GM18499 (cell line): ENCODE results near the gene CDCP1.
"Not testable (repeated sequence)": the region's sequence is repeated elsewhere in the genome, so short reads cannot be mapped to it uniquely, and the experiment has no call there.

ENCODE experiments used
- ATAC-seq: cut with Tn5 transposase; IDR thresholded peaks from one replicate; pipeline ENCODE4 v1.9.1; 2021; ENCODE audit warnings: moderate number of reproducible peaks; ENCODE audit not compliant: insufficient read depth, unreplicated experiment

CDCP1 gene

GRCh38 chr3:45088543-45089358 is 57.4 kb downstream of the CDCP1 start:
- ATAC-seq, result no peak

GRCh38 chr3:45087155-45087554 is 59.0 kb downstream of the CDCP1 start:
- no peak for ATAC-seq

DNA sequence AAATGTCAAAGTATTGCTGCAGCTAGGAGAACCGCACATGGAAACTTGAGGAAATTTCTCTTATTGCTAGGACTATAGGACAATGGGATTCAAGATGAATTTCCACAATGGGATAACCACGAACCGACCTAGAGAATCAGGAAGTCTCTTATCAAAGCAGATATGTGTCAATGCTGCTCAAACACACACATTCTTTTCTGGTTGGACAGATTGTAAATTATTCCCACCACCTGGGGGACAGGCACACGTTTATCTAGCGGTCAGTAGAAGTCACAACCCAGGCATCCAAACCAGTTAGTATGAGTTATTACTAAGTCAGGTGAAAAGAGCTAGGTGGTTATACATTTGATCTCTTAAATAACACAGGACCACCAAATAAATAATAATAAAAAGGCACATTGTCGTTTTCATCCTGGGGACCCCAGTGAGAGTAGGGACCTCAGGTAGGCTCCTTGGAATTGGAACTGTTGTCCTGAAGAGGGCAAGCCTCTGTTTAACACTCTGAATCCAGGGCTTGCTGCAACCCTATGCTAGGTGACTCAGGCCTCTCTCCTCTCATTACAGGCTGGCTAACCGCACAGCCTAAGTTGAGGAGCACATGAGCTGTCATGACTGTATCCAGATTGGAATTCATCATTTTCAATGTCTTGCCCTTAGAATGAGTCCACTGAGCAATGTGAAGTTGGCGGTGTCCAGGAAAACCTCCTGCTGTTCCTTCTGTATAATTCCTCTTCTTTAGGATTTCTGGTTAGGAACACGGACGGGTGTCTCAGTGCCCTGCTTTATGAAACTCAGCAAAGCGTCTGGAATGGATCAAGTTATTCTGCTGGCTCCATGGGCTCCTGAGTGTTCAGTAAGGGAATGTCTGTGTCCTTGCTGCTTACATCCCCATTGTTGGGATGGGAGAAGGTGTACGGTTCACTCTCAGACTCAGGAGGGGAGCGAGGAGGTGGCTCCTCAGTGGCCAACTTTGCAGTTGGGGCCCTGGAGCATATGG is 61.1 kb downstream of the CDCP1 start:
- no peak for ATAC-seq

GRCh38 chr3:45084361-45084760 is 61.8 kb downstream of the CDCP1 start:
- ATAC-seq, result no peak

DNA sequence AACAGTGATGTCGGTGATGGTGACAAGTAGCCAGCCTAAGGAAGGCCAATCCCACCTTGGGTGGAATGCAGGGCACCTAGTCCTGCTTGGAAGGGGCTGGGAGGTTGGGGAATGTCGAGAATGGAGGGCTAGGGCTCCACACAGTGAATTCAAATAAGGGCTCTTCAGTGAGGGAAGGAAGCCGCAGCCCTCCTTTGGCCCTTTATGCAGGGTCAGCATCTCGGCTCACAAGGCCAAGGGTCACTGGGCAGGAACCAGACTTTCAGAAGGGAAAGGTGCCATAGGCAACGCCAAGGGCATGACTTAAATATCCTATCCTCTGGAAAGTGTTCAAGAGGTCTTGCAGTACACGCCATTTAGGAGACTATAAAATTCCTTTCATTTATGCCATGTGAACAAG is 63.2 kb downstream of the CDCP1 start:
- no peak for ATAC-seq

- ATAC-seq, result no peak
Measured at GRCh38 chr3:45082142-45082538, 64.0 kb downstream of the CDCP1 start.

DNA sequence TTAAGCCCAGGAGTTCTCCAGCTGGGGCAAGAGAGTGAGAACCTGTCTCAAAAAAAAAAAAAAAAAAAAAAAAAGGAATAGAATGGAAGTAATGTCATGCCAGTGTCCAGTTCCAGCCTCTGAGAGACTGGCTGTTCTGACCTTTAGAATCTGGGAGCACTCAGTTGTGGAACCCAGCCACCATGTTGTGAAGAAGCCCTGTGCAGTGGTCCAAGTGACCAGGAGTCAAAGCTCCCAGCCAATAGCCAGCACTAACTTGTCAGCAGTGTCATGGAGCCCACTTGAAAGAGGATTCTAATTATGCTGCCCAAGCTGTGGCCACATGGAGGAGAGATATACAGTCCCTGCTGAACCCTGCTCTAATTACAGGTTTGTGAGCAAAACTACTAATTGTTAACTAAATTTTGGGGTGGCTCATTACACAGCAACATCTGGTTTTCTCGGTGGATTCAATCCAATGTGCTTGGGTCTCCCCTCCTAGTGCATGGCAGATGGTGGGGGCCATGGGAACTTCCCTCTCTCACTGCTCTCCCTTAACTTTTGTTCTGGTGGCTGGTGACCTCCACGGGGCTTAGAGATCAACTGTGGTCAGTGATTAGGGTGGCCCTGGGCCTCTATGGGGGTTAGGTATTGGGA is 64.6 kb downstream of the CDCP1 start:
- ATAC-seq, result no peak

DNA sequence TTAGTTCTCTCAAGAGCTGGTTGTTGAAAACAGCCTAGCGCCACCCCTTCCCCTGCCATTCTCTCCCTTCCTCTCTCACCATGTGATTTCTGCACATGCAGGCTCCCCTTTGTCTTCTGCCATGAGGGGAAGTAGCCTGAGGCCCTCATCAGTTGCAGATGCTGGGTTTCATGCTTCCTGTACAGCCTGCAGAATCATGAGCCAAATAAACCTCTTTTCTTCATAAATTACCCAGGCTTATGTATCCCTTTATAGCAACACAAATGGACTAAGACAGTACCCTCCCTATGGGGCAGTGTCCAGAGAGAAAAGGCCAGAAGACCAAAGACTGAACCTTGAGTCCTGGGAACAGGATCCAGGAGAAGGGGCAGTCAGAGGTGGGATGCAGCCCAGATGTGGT is 65.4 kb downstream of the CDCP1 start:
- ATAC-seq, result no peak

- no peak for ATAC-seq
Measured at GRCh38 chr3:45079715-45080114, 66.5 kb downstream of the CDCP1 start.

DNA sequence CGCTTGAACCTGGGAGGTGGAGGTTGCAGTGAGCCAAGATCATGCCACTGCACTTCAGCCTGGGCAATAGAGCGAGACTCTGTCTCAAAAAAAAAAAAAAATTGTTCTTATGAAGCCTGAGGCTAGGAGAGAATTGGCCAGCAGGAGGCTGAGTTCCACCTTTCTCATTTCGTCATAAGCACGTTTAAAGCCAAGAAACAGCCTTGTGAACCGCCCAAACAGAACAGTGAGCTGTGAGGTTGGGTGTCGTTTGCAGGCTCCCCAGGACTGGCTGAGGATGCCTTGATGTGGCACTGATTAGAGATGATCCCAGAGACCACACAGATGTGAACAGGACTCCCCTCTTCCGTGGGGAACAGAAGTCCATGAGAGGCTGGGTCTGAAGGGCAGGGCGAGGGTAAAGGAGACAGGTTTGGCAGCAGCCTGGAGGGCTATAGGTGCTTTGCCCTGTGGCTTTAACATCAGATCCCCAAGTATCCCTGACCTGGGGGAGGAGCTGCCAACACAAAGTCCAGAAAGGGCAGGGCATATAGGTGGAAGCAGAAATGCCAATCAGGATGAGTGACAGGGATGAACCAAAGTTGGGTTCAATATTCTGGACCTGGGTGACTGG is 67.2 kb downstream of the CDCP1 start:
- no peak for ATAC-seq

- not testable (repeated sequence) for ATAC-seq
Measured at GRCh38 chr3:45078256-45078655, 67.9 kb downstream of the CDCP1 start.

DNA sequence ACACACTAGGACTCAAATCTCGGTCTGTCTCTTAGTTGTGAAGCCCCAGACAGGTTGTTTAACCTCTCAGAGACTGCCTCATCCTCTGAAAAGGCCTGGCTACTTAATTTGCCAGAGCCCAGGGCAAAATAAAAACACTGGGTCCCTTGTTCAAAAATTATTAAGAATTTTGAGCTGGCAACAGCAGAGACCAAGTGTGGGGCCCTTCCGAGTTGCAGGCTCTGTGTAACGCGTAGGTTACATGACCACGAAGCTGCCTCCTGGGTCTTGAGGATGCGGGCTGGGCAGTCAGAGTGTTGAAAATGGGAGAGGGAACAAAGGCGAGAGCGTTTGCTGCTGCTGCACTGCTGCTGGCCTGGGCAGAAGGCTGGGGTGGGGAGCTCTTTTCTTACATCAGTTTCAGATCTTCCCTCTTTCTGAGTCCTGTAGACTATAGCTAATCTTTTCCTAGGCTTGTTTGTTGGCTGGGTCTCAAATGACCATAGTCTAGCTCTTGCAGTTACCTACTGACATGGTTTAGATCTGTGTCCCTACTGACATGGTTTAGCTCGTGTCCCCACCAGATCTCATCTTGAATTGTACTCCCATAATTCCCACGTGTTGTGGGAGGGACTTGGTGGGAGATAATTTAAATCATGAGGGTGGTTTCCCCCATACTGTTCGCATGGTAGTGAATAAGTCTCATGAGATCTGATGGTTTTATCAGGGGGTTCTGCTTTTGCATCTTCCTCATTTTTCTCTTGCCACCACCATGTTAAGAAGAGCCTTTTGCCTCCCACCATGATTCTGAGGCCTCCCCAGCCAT is 70.2 kb downstream of the CDCP1 start:
- ATAC-seq, result no peak

DNA sequence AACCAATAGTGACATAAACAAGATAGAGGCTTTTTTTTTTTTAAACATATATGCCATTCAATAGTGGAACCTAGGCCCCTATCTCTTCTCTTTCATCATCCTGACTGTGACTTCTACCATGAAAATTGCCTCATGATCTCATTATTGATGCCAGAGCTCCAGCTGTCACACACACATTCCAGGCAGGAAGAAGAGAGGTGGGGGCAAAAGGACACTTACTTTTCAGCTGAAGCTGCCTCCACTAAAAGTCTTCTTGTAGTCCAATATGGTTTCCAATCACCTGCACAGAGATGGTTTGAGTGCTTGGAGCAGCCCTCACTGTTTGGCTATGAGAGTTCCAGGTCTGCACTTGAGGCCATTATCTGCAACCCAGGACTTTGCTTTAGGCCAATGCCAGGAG is 75.1 kb downstream of the CDCP1 start:
- no peak for ATAC-seq

- no peak for ATAC-seq
Measured at GRCh38 chr3:45067941-45068340, 78.2 kb downstream of the CDCP1 start.

DNA sequence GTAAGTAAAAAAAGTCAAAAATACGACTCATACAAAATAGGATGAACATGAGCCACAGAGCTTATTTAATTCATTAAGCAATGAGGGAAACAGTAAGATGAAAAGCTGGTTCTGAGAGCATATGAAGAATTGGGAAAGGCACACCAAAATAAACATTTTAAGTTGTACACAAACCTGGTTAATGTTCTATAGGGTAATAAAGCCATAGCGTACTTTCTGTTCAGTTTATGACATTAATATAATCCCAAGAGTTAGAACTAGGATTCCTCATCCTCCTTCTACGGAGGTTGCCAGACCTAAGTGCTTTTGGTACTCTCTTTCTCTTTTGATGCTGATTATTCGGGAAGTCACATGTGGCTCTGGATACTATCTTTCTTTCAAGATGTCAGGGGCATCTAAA is 78.7 kb downstream of the CDCP1 start:
- no peak for ATAC-seq

GRCh38 chr3:45066109-45066801 is 79.9 kb downstream of the CDCP1 start:
- ATAC-seq, result no peak

- ATAC-seq, result no peak
Measured at GRCh38 chr3:45065373-45065720, 80.8 kb downstream of the CDCP1 start.

DNA sequence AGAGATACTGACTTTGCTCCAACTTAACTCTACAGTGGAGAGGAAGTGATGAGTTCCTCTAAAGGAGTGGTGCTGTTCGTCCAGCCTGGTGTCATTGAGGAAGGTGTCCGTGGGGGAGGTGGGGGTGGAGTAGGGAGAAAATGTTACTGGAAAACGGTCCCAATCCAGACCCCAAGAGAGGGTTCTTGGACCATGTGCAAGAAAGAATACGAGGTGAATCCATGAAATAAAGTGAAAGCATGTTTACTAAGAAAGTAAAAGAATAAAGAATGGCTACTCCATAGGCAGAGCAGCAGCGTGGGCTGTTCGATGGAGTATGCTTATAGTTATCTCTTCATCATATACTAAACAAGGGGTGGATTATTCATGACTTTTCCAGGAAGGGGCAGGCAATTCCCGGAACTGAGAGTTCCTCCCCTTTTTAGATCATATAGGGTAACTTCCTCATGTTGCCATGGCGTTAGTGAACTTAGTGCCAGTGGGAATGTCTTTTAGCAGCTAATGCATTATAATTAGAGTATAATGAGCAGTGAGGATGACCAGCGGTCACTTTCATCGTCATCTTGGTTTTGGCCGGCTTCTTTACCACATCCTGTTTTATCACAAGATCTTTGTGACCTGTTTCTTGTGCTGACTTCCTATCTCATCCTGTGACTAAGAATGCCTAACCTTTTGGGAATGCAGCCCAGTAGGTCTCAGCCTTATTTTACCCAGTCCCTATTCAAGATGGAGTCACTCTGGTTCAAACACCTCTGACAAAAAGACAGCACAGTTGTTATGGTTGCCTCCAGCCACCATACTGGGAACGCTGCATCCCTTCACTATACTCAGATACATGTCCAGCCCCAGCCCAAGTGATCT is 81.4 kb downstream of the CDCP1 start:
- no peak for ATAC-seq
